Frontal cortex (tissue), 4 donors: ENCODE measurements around the gene DAO. TPM values are rescaled to one million over a fixed set of nuclear protein-coding genes. Genes with fewer than 3 reads are reported as not detected.
"Not testable (repeated sequence)": the region's sequence is repeated elsewhere in the genome, so short reads cannot be mapped to it uniquely, and the experiment has no call there.

Experiments
- DNase-seq, 2 donors: peaks; one replicate each; pipeline ENCODE4 v3.0.0; 2012; ENCODE audit warnings: low spot score in 2 of 2
- FAIRE-seq: peaks from 2 replicates; lab custom pipeline; 2012; peaks lifted over from hg19 to GRCh38; lab: Jason Lieb, UNC
- total RNA-seq: library from RNA; depleted of rRNA; stranded (reverse); fragments of >200 nt; gene quantifications from one replicate; pipeline ENCODE4 v1.2.3, GENCODE V29; 2014
- donor health status: control.
- donor health status: control.
- donor health status: control.

DAO gene
- total RNA-seq, 1 donor from 2014 or later = not detected

- FAIRE-seq, DNase-seq: not testable (repeated sequence)
Measured at GRCh38 chr12:108866083-108866482, 13.8 kb upstream of the DAO start.

- DNase-seq (no peak), FAIRE-seq (no peak)
Measured at GRCh38 chr12:108868781-108869180, 11.1 kb upstream of the DAO start.

GRCh38 chr12:108875280-108875679 is 4.6 kb upstream of the DAO start:
- FAIRE-seq = no peak
- no peak for DNase-seq

GRCh38 chr12:108875682-108876361 is 4.1 kb upstream of the DAO start:
- FAIRE-seq (no peak), DNase-seq (no peak)

GRCh38 chr12:108876550-108876949 is 3.3 kb upstream of the DAO start:
- no peak for DNase-seq
- FAIRE-seq = no peak

GRCh38 chr12:108881953-108882352 is 2.1 kb downstream of the DAO start:
- no peak for DNase-seq
- no peak for FAIRE-seq

GRCh38 chr12:108884116-108885012 is 4.5 kb downstream of the DAO start:
- FAIRE-seq = no peak
- DNase-seq = no peak

GRCh38 chr12:108886873-108887629 is 7.2 kb downstream of the DAO start:
- FAIRE-seq = no peak
- no peak for DNase-seq

GRCh38 chr12:108888031-108888430 is 8.1 kb downstream of the DAO start:
- FAIRE-seq = no peak
- no peak for DNase-seq

- FAIRE-seq (no peak), DNase-seq (no peak)
Measured at GRCh38 chr12:108890208-108890607, 10.3 kb downstream of the DAO start.

- DNase-seq (no peak), FAIRE-seq (no peak)
Measured at GRCh38 chr12:108895220-108895802, 15.4 kb downstream of the DAO start.

- DNase-seq = no peak
- no peak for FAIRE-seq
Measured at GRCh38 chr12:108896336-108896735, 16.4 kb downstream of the DAO start.

GRCh38 chr12:108896817-108897216 is 16.9 kb downstream of the DAO start:
- no peak for FAIRE-seq
- no peak for DNase-seq

- DNase-seq (no peak), FAIRE-seq (no peak)
Measured at GRCh38 chr12:108899145-108899544, 19.3 kb downstream of the DAO start.

GRCh38 chr12:108905725-108906124 is 25.8 kb downstream of the DAO start:
- DNase-seq (no peak), FAIRE-seq (no peak)

GRCh38 chr12:108906971-108907370 is 27.1 kb downstream of the DAO start:
- no peak for FAIRE-seq
- no peak for DNase-seq

- FAIRE-seq = no peak
- no peak for DNase-seq
Measured at GRCh38 chr12:108907839-108908351, 28.0 kb downstream of the DAO start.

GRCh38 chr12:108910336-108910735 is 30.4 kb downstream of the DAO start:
- no peak for DNase-seq
- no peak for FAIRE-seq

- no peak for DNase-seq
- FAIRE-seq = no peak
Measured at GRCh38 chr12:108911915-108912314, 32.0 kb downstream of the DAO start.

- DNase-seq (no peak), FAIRE-seq (no peak)
Measured at GRCh38 chr12:108912361-108912760, 32.5 kb downstream of the DAO start.
